Measurements from ENCODE around the gene SELENOS. TPM values are rescaled to one million over a fixed set of nuclear protein-coding genes. Genes with fewer than 3 reads are reported as not detected.

SELENOS gene
- total RNA-seq, 1 donor from 2014 or later = 47.2 TPM

- Mint-ChIP-seq H3K4me3 (no peak overlapping the region), H3K36me3 (no peaks in the 10 kb centered on the region), H3K4me1 (ENCODE audit: unreplicated experiment) (no peaks in the 10 kb centered on the region), H3K27ac (no peak overlapping the region), H3K27me3 (no peaks in the 10 kb centered on the region), H3K9me3 (no peaks in the 10 kb centered on the region)
- no peak for DNase-seq (ENCODE audit: extremely low spot score, unreplicated experiment)
- TF ChIP-seq, protein P1, sequence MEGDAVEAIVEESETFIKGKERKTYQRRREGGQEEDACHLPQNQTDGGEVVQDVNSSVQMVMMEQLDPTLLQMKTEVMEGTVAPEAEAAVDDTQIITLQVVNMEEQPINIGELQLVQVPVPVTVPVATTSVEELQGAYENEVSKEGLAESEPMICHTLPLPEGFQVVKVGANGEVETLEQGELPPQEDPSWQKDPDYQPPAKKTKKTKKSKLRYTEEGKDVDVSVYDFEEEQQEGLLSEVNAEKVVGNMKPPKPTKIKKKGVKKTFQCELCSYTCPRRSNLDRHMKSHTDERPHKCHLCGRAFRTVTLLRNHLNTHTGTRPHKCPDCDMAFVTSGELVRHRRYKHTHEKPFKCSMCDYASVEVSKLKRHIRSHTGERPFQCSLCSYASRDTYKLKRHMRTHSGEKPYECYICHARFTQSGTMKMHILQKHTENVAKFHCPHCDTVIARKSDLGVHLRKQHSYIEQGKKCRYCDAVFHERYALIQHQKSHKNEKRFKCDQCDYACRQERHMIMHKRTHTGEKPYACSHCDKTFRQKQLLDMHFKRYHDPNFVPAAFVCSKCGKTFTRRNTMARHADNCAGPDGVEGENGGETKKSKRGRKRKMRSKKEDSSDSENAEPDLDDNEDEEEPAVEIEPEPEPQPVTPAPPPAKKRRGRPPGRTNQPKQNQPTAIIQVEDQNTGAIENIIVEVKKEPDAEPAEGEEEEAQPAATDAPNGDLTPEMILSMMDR (conservative IDR thresholded peaks at IDR 0.05) = no peak
These were observed 35.9 kb upstream of the SELENOS start for GRCh38 chr15:101313041-101313761.

DNA sequence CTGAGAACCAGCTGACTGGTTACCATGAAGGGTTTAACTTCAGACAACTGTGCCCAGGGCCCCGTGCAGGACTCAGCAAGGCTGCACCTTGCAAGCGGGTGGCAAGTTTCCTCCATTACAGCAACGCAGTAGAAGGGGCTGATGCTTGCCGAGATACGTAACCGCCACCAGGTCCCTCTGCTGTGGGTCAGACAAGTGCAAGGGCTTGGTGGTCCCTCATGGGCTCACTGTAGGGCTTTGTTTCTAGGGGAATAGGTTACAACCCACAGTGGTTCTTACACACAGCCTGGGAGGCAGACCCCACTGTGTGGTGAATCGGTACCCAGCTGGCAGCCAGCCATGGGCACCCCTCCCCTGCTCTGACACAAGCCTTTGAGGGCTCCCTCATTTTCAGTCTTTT lies 33.2 kb upstream of the SELENOS start:
- Mint-ChIP-seq H3K9me3 (no peaks in the 10 kb centered on the region), H3K36me3 (no peaks in the 10 kb centered on the region)
- DNase-seq (ENCODE audit: extremely low spot score, unreplicated experiment) = no peak

GRCh38 chr15:101310161-101310480 lies 32.8 kb upstream of the SELENOS start:
- no peak overlapping the region for H3K4me3 Mint-ChIP-seq
- H3K27me3 Mint-ChIP-seq = no peaks in the 10 kb centered on the region
- TF ChIP-seq, protein P1 (conservative IDR thresholded peaks at IDR 0.05) = no peak
- H3K36me3 Mint-ChIP-seq = no peaks in the 10 kb centered on the region
- no peak for DNase-seq (ENCODE audit: extremely low spot score, unreplicated experiment)
- H3K27ac Mint-ChIP-seq = no peak overlapping the region
- no peaks in the 10 kb centered on the region for H3K9me3 Mint-ChIP-seq
- no peaks in the 10 kb centered on the region for H3K4me1 Mint-ChIP-seq (ENCODE audit: unreplicated experiment)

More for the DNA sequence above, 33.2 kb upstream of the SELENOS start:
- TF ChIP-seq, protein P1 (conservative IDR thresholded peaks at IDR 0.05) = no peak
- Mint-ChIP-seq H3K4me1 (ENCODE audit: unreplicated experiment) (no peaks in the 10 kb centered on the region), H3K27ac (no peak overlapping the region), H3K27me3 (no peaks in the 10 kb centered on the region), H3K4me3 (no peak overlapping the region)

- H3K9me3 Mint-ChIP-seq = no peaks in the 10 kb centered on the region
- DNase-seq (ENCODE audit: extremely low spot score, unreplicated experiment) = no peak
- H3K4me1 Mint-ChIP-seq (ENCODE audit: unreplicated experiment) = no peaks in the 10 kb centered on the region
- TF ChIP-seq, protein P1 (conservative IDR thresholded peaks at IDR 0.05) = no peak
- H3K4me3 Mint-ChIP-seq = no peak overlapping the region
- no peaks in the 10 kb centered on the region for H3K27me3 Mint-ChIP-seq
- no peaks in the 10 kb centered on the region for H3K36me3 Mint-ChIP-seq
- H3K27ac Mint-ChIP-seq = no peak overlapping the region
These were observed 32.3 kb upstream of the SELENOS start for GRCh38 chr15:101309436-101310160.

GRCh38 chr15:101308604-101309435 lies 31.5 kb upstream of the SELENOS start:
- TF ChIP-seq, protein P1 (conservative IDR thresholded peaks at IDR 0.05) = no peak
- Mint-ChIP-seq H3K36me3 (no peaks in the 10 kb centered on the region), H3K4me1 (ENCODE audit: unreplicated experiment) (no peaks in the 10 kb centered on the region), H3K27me3 (no peaks in the 10 kb centered on the region), H3K9me3 (no peaks in the 10 kb centered on the region), H3K4me3 (no peak overlapping the region), H3K27ac (no peak overlapping the region)
- no peak for DNase-seq (ENCODE audit: extremely low spot score, unreplicated experiment)
